GM18511 (cell line): ENCODE data around the gene SH2D6.
"Not testable (repeated sequence)": the region's sequence is repeated elsewhere in the genome, so short reads cannot be mapped to it uniquely, and the experiment has no call there.

Experiments used
- ATAC-seq: cut with Tn5 transposase; IDR thresholded peaks from one replicate; pipeline ENCODE4 v1.9.1; 2021; ENCODE audit warnings: mild to moderate bottlenecking, moderate library complexity; ENCODE audit not compliant: unreplicated experiment

Gene SH2D6

DNA sequence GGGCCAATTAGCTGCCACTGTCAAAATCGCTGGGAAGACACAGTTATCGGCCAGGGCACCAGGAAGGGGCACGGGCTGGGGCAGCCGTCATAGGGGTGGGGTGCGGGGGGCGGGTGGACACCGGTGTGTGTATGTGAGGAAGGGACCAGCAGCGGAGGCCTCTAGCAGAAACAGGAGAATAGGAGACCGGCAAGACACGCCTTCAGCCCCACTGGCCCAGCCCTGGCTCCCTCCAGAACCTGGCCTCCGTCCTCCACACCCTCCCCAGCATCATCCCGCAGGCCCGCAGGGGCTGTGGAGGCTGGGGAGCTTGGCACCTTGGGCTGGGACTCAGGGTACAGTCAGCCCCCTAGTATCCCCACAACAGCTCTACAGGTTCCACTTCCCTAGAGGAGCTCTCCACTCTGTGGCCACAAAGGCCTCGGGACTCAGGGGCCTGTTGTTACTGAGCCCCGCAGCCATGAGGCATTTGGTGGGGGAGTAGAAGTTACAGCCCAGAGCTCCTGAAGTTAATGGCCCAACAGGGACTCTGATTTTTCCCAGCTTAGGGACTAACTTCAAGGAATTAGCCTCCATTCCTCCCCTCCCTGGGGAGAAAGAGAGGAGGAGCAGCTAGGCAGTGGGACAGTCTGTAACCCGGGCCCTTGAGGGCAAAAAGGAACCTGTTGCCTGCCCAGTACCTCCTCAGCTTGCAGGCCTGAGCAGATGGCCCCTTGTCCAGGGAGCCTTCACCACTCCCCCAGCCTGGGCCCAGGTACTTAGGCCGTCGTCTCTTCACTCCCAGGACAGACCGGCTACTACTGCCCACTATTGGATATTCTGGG is 19.9 kb downstream of the SH2D6 start:
- ATAC-seq = peak; percentile 7

DNA sequence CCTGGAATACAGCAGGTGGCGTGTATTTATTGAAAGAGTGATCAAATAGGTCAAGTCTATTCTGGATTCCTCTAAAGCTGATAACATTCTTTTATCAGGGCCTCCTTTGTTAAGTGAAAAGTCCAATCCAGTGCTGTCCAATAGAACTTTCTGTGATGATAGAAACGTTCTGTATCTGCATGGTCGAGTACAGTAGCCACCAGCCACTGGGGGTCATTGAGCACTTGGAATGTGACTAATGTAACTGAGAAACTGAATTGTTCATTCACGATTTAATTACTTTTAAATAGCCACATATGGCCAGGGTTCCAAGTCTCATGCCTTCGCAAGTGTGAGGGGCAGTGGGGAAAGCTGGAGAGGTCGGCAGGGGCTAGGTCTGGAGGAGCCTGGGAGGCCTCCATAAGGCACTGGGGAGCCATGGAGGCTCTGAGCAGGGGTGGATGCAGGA is 20.5 kb downstream of the SH2D6 start:
- ATAC-seq = no peak

DNA sequence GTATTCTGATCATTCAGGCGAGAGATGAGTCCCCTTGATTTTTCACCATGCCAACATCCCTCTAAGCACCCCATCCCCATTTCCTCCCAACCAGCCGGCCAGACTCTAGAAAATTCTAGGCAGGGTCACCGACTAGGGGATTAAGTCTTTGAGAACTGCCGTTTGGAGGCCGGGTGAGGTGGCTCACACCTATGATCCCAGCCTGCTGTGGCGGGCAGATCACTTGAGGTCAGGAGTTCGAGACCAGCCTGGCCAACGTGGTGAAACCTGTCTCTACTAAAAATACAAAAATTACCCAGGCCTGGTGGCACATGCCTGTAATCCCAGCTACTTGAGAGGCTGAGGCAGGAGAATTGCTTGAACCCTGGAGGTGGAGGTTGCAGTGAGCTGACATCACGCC is 21.1 kb downstream of the SH2D6 start:
- ATAC-seq = not testable (repeated sequence)

DNA sequence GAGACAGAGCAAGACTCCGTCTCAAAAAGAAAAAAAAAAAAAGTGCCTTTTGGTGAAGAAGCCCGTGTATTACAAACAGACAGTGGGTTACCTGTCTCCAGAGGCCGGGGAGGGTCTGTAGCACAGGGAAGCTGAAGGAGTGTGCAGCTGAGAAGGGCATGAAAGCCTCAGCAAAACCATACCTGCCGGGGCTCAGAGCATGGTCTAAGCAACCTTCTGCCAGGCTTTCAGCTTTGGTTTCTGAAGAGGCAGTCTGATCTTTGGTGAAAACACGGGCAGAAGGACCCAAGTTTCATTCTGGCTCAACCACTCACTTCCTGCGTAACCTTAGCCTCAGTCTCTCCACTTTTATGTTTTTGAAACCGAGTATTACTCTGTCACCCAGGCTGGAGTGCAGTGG is 21.5 kb downstream of the SH2D6 start:
- no peak for ATAC-seq

DNA sequence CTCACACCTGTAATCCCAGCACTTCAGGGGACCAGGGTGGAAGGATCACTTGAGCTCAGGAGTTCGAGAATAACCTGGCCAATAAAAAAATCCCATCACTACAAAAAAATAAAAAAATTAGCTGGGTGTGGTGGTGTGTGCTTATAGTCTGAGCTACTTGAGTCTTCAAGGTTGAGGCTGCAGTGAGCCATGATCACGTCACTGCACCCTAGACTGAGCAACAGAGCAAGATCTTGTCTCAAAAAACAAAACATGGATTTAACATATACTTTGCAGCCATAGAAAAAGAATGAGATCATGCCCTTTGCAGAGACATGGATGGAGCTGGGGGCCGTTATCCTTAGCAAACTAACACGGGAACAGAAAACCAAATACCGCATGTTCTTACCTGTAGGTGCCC is 22.2 kb downstream of the SH2D6 start:
- no peak for ATAC-seq

DNA sequence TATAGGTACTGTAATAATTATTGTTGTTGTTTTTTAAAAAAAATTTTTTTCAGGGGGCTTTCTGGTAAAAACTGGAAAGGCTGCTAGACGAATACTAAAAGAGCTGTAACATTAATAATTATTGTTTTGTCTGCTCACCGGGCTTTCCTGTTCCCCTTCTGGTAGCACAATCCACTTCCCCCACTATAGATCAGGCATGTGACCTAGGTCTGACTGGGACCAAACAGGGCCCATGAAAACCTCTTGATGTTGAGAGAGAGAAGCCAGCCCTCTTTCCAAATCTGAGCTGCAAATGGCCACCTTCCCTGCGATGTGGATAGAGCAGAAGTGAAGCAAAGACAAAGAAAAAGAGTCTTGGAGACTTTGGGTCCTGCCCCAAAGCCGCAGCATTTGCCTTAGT is 23.4 kb downstream of the SH2D6 start:
- no peak for ATAC-seq

DNA sequence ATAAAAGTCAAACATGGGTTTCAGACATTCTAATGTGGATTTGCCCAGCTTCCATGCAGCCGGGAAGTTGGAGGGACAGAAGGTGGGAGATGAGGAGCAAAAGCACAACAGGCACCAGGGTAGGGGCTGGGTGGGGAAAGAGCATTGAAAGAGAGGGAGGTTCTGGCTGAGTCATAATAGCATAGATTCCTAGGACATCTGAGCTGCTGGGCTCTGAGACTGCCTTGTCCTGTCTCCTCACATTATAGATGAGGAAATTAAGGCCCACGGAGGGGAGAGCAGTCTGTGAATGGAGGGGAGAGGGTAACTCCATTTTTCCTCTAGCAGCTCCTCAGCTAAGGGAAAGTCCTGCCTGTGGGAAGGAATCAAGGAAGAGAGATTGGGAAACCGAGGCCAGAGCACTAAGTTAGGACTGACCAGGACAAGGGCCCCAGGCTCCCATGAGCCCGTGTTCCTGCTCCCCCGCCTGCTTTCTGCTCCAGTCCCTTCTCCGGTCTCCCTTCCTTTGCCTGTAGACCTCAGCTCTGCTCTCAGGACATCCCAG is 26.2 kb downstream of the SH2D6 start:
- ATAC-seq = no peak

DNA sequence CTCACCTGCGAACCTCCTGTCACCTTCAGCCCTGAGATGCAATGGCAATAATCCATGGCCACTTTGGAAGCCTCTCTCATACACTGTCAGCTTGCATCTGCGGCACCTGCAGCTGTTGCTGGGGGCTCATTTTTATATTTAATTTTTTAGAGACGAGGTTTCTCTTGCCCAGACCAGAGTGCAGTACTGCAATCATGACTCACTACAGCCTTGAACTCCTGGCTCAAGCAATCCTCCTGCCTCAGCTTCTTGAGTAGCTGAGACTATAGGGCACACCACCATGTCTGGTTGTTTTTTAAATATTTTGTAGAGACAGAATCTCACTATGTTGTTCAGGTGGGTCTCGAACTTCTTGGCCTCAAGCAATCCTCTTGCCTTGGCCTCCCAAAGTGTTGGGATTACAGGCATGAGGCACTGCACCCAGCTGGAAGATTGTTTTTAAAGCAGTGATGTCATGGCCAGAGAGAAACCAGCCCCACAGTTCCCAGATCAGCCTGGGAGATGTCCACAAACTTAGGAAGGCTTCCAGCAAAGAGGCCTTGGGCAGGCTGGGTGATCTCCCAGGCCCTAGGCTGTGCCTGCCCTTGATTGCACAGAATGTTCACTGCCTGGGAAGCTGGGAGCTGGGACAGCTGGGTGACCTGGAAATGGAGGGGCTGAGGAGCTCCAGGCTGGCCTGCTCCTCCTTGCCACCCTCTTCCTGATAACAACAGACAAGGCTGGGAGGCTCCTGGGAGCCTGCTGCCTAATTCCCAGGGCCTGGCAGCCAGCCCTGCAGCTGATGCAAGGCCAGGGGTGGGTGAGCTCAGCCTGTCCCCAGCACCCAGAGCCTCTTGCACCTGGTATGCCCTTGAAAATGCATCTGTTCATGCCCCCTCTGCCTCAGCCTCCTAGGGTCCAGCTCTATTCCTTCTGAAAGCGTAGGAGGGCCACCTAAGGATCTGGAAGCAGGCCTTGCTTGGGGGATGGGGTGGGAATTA is 27.1 kb downstream of the SH2D6 start:
- no peak for ATAC-seq

DNA sequence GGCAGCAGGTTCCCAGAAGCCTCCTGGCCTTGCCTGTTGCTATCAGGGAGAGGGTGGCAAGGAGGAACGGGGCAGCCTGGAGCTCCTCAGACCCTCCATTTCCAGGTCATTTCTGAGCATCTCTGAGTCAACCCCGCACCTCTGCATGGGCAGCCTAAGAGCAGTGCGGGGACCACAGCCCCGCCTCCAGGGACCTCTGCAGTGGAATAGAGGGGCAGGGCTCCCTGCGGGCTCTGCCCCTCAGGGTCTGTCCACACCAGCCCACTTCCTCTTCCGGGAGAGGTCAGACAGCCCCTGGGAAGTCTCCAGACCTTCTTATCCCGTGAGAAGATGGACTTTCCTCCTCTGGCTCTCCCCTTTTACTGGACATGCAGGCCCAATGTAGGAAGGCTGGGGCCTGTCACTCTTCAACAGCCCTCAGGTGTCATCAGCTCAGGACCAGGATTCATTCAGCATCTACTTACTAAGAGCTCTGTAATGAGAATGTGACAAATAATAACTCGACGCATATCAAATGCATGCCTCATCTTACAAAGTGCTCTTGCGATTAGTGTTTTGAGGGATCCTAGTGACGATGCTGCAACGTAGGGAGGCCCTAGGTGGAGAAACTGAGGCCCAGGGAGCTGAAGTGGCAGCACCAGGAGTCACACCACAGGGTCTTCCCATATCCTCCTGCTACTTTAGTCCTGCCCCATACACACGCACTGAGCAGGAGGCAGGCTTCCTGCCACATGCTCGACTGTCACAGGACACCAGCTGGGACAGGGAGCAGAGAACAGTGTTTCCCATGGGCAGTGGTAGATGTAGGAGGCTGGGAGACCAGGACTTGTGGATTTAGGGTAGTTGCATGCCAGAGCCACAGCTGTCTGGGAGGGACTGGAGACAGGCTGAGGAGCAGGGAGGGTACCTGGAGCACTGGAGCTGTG is 28.0 kb downstream of the SH2D6 start:
- ATAC-seq = no peak

DNA sequence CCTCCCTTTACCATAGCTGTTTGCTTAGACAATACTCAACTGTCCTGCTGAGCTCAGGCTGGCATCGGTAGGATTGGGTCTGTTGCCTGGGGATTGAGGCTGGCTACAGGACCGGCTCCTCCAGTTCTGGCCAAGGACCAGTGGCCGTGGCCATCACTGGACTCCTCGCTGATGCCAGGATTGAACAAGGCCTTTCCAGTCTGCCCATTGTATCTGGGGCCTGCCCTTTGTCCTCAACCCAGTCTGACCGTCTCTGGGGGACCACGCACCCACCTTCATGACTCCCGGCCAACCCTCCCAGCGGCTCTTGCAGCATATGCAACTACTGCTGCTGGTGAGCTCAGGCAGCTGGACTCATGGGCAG is 28.7 kb downstream of the SH2D6 start:
- ATAC-seq = no peak

DNA sequence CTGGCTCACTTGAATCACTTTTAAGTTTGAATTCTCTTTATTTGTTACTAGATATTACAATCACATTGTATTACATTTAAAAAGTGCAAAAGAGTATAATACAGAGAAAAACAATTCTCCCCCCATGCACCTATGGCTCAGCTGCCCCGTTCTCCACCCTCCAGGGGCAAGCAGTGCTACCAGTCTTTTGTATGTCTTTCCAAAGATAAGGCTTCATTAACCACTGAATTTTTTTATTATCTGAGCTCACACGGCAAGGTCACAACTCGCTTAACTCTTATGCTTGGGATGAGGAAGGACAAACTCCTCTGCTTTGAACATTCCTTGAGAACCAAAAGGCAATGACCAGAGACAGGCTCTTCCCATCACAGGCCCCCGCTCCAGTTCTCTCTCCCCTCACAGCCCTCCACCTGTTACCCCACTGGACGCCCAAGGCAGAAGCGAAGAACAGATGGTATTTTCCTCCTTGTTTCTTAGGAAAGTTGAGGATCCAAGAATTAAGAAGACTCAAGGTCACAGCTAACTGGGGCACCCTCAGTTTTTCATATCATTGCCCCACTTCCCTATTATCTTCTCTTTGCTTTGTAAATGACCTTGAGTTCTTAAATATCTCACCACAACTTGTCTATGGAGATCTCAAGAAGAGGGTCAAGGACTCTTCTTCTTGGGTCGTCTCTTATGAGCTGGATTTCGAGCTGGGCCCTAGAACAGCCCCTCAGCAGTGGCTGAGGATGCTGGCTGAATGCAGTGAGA is 30.1 kb downstream of the SH2D6 start:
- ATAC-seq = no peak

DNA sequence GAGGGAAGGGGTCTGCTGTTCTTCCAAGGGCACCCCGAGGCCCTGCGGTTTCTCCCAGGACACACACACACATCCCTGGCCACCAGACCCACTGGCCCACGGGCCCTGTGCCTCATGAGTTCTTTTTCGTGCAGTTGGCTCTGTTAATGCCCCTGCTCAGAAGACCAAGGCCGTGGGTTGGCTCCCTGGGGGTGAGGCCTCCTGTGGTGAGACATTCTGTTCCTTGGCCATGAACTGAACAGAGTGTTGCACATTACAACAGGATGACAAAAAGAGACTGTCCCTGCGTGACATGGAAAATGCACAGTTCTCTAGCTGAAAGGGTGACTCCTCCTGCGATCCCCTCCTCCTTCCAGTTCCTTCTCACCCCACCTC is 30.7 kb downstream of the SH2D6 start:
- ATAC-seq = no peak

DNA sequence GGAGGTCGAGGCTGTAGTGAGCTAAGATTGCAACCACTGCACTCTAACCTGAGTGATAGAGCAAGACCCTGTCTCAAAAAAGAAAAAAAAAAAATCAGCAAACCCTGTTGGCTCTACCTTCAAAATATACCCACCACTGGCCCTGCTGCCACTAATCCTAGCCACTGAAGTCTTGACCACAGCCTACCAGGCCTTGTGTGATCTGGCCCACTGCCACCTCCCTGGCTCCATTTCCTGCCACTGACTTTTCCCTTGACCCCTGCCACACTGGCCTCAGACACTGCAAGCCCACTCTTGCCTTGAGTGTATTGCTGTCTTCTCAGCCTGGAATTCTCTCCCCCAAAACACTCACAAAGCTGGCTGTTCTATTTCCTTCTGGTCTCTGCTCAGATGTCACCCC is 33.7 kb downstream of the SH2D6 start:
- ATAC-seq = no peak

DNA sequence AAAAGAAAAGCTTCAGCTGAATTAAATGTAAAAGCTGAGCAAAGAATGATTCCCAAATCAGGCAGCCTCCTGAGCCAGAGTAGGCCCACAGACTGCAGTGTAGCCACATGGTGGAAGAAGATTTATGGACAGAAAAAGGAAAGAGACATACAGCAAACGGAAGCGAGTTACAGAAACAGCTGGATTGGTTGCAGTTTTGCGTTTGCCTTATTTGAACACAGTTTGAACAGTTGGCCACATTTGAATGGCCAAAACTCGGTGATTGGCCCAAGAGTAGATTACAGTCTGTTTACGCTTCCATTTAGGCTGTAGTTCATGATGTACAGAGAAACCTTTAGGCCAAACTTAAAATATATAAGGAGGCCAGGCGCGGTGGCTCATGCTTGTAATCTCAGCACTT is 35.1 kb downstream of the SH2D6 start:
- ATAC-seq = no peak

DNA sequence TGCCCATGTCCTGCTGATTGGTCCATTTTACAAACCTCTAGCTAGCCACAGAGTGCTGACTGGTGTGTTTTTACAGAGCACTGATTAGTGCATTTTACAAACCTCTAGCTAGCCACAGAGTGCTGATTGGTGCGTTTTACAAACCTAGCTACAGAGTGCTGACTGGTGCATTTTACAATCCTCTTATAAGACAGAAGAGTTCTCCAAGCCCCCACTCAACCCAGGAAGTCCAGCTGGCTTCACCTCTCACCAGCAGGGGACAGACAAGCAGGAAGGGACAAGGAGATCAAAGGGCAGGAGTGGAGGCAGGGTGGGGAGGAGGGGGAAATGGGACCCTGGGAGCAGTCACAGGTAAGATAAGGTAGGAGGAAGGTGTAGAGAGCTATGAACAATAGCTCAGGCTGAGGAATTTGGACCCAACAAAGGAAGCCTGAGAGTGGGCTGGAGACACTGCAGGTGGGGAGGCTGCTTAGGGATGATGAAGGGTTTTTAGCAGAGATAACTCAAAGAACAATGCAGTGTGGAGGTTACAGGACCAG is 37.1 kb downstream of the SH2D6 start:
- no peak for ATAC-seq

DNA sequence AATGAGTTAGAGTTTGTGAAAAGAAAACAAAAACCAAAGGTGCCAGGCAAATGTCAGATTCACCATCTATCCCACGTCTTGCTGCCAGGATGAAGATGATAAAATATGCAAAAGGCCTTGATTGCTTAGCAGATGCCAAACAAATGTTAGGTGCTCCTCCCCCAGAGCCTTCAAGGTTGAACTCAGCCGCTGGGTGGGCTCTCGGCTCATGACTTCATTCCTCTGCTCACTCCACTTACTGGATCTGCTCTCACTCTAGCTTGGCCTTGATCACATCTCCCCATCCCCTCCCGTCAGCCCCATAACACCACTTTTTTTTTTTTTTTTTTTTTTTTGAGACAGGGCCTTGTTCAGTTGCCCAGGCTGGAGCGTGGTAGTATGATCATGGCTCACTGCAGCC is 38.5 kb downstream of the SH2D6 start:
- no peak for ATAC-seq

DNA sequence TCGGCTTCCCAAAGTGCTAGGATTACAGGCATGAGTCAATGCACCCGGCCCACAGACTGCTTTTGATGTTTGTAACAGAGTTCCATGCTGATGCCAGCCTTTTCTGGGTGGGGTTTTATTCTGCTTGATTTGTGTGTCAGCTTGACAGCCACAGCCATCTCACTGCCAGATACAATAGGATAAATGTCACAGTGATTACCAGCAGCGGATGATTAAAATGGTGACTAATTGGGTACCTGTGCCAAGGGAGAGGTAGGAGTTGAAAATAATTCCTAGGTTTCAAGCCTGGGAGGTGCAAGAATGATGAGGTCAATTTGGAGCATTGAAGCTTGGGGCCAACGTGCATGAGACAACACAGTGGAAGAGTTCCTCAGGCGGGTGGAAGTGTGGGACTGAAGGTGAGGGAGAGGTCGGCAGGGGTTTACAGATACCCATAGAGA is 39.4 kb downstream of the SH2D6 start:
- no peak for ATAC-seq

DNA sequence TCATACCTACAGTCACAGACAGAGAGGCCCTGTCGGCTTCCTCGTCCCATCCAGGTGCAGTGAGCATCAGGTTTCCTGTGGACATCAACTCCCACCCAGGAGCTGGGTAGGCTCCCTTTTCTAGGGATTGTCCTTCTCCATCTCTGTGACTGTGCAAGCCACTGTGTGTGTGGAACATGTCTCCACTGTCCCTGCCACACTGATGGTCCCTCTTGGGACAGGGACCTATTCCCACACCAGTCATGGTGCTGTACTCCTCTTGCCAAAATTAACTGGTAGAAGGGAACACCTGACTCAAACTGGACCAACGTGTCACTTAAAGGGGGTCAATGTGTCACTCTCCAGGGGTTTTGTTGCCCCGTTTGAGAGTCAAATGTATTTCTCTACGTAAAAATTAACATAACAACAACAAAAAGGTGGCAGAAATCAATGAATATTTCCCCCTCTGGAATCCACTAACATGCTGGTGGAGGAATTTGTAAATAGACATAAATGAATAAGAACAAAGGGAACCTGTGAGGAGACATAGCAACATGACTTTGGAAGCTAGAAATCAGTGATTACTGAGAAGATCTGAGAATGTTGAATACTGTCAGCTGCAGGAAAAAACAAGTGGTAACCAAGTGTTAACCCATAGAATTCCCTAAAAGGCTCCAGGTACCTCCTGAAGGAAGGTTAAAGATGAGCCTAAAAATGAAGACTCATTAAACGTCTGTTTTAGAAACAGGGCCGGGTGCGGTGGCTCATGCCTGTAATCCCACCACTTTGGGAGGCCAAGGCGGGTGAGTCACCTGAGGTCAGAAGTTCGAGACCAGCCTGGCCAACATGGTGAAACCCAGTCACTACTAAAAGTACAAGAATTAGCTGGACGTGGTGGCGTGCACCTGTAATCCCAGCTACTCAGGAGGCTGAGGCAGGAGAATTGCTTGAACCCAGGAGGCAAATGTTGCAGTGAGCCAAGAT is 40.4 kb downstream of the SH2D6 start:
- ATAC-seq = no peak
